ENCODE measurements around the gene TOX2.

TOX2 gene

DNA sequence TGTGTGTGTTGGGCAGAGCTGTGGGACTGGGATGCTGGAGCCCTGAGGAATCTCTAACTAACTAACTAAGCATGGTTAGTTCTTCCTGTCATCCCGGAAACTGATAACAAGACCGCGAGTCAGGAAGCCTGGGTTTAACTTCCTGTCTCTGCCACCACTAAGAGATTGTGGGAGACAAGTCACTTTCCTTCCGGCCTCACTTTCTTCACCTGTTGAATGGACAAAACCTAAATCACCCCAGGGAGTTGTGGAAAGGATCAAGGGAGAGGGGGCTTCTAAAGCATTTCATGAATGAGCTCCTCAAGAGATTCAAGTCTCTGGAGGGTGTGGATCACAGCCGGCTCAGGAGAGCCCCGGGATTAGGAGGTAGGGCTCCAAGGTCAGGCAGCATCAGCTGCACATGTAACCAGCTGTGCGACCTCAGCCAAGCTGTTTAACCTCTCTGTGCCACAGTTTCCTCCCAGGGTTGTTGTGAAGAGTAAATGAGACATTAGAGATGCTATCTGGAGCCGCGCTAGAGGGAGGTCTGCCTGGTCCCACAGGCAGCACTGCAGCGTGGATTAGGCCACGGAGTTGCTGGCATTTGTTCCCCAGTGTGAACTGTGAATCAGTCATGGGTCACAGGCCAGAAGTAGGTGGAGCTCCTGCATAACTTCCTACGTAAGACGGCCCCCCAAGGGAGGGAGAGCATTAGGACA, 105.1 kb downstream of the TOX2 start (continued):
- TF ChIP-seq, protein P1, sequence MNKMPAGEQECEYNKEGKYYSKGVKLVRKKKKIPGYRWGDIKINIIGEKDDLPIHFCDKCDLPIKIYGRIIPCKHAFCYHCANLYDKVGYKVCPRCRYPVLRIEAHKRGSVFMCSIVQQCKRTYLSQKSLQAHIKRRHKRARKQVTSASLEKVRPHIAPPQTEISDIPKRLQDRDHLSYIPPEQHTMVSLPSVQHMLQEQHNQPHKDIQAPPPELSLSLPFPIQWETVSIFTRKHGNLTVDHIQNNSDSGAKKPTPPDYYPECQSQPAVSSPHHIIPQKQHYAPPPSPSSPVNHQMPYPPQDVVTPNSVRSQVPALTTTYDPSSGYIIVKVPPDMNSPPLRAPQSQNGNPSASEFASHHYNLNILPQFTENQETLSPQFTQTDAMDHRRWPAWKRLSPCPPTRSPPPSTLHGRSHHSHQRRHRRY (tag by site-specific recombination; IDR thresholded peaks at IDR 0.05), result no peak
- no peak for TF ChIP-seq SP2 (tag by site-specific recombination; IDR thresholded peaks at IDR 0.05)
- TF ChIP-seq SCRT2 (tag by site-specific recombination; IDR thresholded peaks at IDR 0.05), result peak; percentile 85
- TF ChIP-seq, protein P2, sequence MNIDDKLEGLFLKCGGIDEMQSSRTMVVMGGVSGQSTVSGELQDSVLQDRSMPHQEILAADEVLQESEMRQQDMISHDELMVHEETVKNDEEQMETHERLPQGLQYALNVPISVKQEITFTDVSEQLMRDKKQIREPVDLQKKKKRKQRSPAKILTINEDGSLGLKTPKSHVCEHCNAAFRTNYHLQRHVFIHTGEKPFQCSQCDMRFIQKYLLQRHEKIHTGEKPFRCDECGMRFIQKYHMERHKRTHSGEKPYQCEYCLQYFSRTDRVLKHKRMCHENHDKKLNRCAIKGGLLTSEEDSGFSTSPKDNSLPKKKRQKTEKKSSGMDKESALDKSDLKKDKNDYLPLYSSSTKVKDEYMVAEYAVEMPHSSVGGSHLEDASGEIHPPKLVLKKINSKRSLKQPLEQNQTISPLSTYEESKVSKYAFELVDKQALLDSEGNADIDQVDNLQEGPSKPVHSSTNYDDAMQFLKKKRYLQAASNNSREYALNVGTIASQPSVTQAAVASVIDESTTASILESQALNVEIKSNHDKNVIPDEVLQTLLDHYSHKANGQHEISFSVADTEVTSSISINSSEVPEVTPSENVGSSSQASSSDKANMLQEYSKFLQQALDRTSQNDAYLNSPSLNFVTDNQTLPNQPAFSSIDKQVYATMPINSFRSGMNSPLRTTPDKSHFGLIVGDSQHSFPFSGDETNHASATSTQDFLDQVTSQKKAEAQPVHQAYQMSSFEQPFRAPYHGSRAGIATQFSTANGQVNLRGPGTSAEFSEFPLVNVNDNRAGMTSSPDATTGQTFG (tag by site-specific recombination; IDR thresholded peaks at IDR 0.05; ENCODE audit: borderline replicate concordance), result no peak
- TF ChIP-seq, protein P3, sequence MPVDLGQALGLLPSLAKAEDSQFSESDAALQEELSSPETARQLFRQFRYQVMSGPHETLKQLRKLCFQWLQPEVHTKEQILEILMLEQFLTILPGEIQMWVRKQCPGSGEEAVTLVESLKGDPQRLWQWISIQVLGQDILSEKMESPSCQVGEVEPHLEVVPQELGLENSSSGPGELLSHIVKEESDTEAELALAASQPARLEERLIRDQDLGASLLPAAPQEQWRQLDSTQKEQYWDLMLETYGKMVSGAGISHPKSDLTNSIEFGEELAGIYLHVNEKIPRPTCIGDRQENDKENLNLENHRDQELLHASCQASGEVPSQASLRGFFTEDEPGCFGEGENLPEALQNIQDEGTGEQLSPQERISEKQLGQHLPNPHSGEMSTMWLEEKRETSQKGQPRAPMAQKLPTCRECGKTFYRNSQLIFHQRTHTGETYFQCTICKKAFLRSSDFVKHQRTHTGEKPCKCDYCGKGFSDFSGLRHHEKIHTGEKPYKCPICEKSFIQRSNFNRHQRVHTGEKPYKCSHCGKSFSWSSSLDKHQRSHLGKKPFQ (tag by site-specific recombination; IDR thresholded peaks at IDR 0.05), result peak; percentile 95
- no peak for TF ChIP-seq ZNF292 (tag by site-specific recombination; IDR thresholded peaks at IDR 0.05; ENCODE audit: borderline replicate concordance, low read depth)
- TF ChIP-seq, protein P4, sequence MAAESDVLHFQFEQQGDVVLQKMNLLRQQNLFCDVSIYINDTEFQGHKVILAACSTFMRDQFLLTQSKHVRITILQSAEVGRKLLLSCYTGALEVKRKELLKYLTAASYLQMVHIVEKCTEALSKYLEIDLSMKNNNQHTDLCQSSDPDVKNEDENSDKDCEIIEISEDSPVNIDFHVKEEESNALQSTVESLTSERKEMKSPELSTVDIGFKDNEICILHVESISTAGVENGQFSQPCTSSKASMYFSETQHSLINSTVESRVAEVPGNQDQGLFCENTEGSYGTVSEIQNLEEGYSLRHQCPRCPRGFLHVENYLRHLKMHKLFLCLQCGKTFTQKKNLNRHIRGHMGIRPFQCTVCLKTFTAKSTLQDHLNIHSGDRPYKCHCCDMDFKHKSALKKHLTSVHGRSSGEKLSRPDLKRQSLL (tag by site-specific recombination; IDR thresholded peaks at IDR 0.05), result 0 out of 2 replicates have a peak, but pooled peaks have one; percentile 28
- TF ChIP-seq ZNF558 (tag by site-specific recombination; IDR thresholded peaks at IDR 0.05), result no peak

DNA sequence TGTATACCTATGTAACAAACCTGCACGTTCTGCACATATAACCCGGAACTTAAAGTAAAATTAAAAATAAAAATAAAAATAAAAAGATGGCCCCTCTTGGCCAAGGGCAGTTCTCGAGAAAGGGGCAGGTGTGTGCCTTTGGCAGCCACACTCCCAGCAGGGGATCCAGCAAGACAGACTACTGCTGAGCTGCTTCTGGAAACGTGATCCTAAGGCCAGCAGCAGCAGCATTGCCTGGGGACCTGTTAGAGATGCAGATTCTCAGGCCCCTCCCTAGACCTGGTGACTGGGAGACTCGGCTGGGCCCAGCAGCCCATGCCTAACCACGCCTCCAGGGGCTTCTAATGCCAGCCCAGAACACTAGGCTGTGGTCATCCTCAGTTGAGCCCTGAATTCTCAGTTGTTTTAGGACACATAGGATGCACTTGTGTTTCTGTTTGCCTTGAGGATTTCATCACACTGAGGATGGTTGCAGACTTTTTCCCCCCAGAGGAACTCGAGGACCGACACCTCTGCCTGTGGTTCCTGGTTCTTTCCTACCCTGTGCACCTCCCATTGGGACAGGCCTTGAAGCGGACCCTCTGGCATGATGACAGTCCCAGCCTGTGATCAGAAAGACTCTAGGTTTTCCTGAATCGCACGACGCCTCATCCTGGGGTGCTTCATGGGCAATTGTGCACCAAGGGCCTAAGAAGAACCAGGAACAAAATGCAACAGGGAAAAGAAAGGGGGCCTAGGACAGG, 105.9 kb downstream of the TOX2 start:
- ChIA-PET POLR2A (no interaction called here), CTCF (no interaction called here)
- no peak overlapping the region for H3K27ac ChIP-seq (ENCODE audit: extremely low read depth, low read depth, low read length)
- peaks cover 32% of the 10 kb centered on the region for H3K4me1 ChIP-seq (ENCODE audit: control insufficient read depth, insufficient read depth, low read length)
- no peak overlapping the region for H3K4me3 ChIP-seq (ENCODE audit: low read depth, low read length)
- no peaks in the 10 kb centered on the region for H3K9me3 ChIP-seq (ENCODE audit: control insufficient read depth, insufficient read depth, low read depth, low read length)
- peak; percentile 82 for TF ChIP-seq OSR2 (tag by site-specific recombination; IDR thresholded peaks at IDR 0.05)
- TF ChIP-seq PRDM1 (tag by site-specific recombination; IDR thresholded peaks at IDR 0.05), result no peak
- peak; percentile 64; the same call in 1 of the 2 replicates for TF ChIP-seq GLIS1 (tag by site-specific recombination; IDR thresholded peaks at IDR 0.05)
- H3K36me3 ChIP-seq (ENCODE audit: control insufficient read depth in 2 of 2, insufficient read depth in 1 of 2, low read length in 2 of 2), result no peaks in the 10 kb centered on the region

DNA sequence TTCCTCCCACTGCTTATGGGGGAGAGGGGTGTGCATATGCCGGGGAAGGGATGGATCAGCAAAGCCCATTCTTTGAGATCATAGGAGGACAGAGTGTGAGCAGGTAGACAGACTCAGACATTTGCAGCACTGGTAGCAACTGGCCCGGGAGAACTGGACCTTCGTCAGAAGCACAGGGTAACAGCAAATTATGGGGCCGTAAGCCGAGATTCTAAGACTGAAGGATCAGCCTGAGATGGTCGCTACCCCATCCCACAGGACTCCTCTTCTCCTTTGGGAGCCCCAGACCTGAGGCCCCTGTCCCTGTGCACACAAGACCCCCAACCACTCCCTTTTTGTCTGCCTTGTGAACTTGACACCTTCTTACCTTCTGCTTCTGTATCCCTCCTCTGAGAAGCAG, 106.5 kb downstream of the TOX2 start:
- Histone ChIP-seq H3K4me3 (ENCODE audit: low read depth, low read length) (no peak overlapping the region), H3K9me3 (ENCODE audit: control insufficient read depth, insufficient read depth, low read depth, low read length) (no peaks in the 10 kb centered on the region), H3K27ac (ENCODE audit: extremely low read depth, low read depth, low read length) (no peak overlapping the region), H3K36me3 (ENCODE audit: control insufficient read depth in 2 of 2, insufficient read depth in 1 of 2, low read length in 2 of 2) (no peaks in the 10 kb centered on the region), H3K4me1 (ENCODE audit: control insufficient read depth, insufficient read depth, low read length) (peaks cover 27% of the 10 kb centered on the region)
- ChIA-PET POLR2A (no interaction called here), CTCF (no interaction called here)
- TF ChIP-seq SCRT1 (tag by site-specific recombination; IDR thresholded peaks at IDR 0.05; ENCODE audit: borderline replicate concordance), result no peak
- no peak for TF ChIP-seq ZNF558 (tag by site-specific recombination; IDR thresholded peaks at IDR 0.05)
- no peak for TF ChIP-seq ZNF433 (tag by site-specific recombination; IDR thresholded peaks at IDR 0.05; ENCODE audit: low read depth)
- TF ChIP-seq GLI2 (tag by site-specific recombination; IDR thresholded peaks at IDR 0.05; ENCODE audit: borderline replicate concordance, low read depth), result no peak
- no peak for TF ChIP-seq ZNF324 (tag by site-specific recombination; IDR thresholded peaks at IDR 0.05)
- no peak for TF ChIP-seq ZNF341 (tag by site-specific recombination; IDR thresholded peaks at IDR 0.05; ENCODE audit: low read depth)
- TF ChIP-seq, protein P5, sequence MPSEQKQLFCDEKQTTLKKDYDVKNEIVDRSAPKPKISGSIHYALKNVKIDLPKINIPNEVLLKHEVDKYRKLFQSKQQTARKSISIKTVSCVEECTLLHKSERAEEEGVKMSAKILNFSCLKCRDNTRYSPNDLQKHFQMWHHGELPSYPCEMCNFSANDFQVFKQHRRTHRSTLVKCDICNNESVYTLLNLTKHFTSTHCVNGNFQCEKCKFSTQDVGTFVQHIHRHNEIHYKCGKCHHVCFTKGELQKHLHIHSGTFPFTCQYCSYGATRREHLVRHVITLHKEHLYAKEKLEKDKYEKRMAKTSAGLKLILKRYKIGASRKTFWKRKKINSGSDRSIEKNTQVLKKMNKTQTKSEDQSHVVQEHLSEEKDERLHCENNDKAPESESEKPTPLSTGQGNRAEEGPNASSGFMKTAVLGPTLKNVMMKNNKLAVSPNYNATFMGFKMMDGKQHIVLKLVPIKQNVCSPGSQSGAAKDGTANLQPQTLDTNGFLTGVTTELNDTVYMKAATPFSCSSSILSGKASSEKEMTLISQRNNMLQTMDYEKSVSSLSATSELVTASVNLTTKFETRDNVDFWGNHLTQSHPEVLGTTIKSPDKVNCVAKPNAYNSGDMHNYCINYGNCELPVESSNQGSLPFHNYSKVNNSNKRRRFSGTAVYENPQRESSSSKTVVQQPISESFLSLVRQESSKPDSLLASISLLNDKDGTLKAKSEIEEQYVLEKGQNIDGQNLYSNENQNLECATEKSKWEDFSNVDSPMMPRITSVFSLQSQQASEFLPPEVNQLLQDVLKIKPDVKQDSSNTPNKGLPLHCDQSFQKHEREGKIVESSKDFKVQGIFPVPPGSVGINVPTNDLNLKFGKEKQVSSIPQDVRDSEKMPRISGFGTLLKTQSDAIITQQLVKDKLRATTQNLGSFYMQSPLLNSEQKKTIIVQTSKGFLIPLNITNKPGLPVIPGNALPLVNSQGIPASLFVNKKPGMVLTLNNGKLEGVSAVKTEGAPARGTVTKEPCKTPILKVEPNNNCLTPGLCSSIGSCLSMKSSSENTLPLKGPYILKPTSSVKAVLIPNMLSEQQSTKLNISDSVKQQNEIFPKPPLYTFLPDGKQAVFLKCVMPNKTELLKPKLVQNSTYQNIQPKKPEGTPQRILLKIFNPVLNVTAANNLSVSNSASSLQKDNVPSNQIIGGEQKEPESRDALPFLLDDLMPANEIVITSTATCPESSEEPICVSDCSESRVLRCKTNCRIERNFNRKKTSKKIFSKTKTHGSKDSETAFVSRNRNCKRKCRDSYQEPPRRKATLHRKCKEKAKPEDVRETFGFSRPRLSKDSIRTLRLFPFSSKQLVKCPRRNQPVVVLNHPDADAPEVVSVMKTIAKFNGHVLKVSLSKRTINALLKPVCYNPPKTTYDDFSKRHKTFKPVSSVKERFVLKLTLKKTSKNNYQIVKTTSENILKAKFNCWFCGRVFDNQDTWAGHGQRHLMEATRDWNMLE (tag by site-specific recombination; conservative IDR thresholded peaks at IDR 0.05; ENCODE audit: low read depth), result no peak
- TF ChIP-seq ZNF146 (tag by site-specific recombination; IDR thresholded peaks at IDR 0.05), result no peak
- no peak for TF ChIP-seq SCRT2 (tag by site-specific recombination; IDR thresholded peaks at IDR 0.05)
- TF ChIP-seq OVOL3 (tag by site-specific recombination; IDR thresholded peaks at IDR 0.05), result no peak

All from HEK293 (cell line).